Ovary (tissue), 9 donors: ENCODE results near the gene ATP1A4. TPM values are rescaled to one million over a fixed set of nuclear protein-coding genes. Genes with fewer than 3 reads are reported as not detected.

Experiments
- DNase-seq, 5 donors: peaks; one replicate each; pipeline ENCODE4 v3.0.0-alpha.2; 2019 to 2020
- H3K27ac ChIP-seq, 2 donors: fragments of 200-600 bp; one replicate each; pipeline versions ENCODE4 v1.5.1 to v1.8.0; 2019 to 2022
- H3K27me3 ChIP-seq: fragments of 200-600 bp; one replicate; pipeline ENCODE4 v1.8.0; 2022
- H3K36me3 ChIP-seq: fragments of 200-600 bp; sonication (generic); one replicate; pipeline ENCODE4 v1.5.1; 2019
- H3K4me1 ChIP-seq: one replicate; pipeline ENCODE4 v1.8.1; 2013; ENCODE audit warnings: mild to moderate bottlenecking, moderate library complexity; ENCODE audit not compliant: insufficient read depth
- H3K4me3 ChIP-seq: fragments of 200-600 bp; sonication (generic); one replicate; pipeline ENCODE4 v1.5.1; 2017
- H3K9me3 ChIP-seq, 2 donors: fragments of 200-600 bp in 1 of 2; sonication (generic) in 1 of 2; one replicate each; pipeline versions ENCODE4 v1.5.1 to v1.8.1; 2013 to 2019; ENCODE audit warnings: mild to moderate bottlenecking in 1 of 2, moderate library complexity in 1 of 2
- CTCF ChIP-seq, 3 donors: fragments of 450-650 bp in 2 of 3; fragments of 200-600 bp in 1 of 3; IDR thresholded peaks; one replicate each; pipeline versions ENCODE4 v1.5.1 to v1.8.0; 2016 to 2022; ENCODE audit warnings: antibody characterized with exemption in 3 of 3, mild to moderate bottlenecking in 1 of 3
- EP300 ChIP-seq: sonication (generic); formaldehyde crosslinking; IDR thresholded peaks from one replicate; pipeline ENCODE4 v1.6.1; 2017; ENCODE audit warnings: antibody characterized with exemption
- POLR2A ChIP-seq: fragments of 450-650 bp; IDR thresholded peaks from one replicate; pipeline ENCODE4 v1.6.1; 2017; ENCODE audit warnings: antibody characterized with exemption, mild to moderate bottlenecking, moderate library complexity
- WGBS, 3 donors: extraction: QIAGEN DNeasy Blood & Tissue Kit in 1 of 3; methylation state at CpG; one replicate each; pipeline versions ENCODE4 v1.1.5 to v1.1.7; 2013 to 2017; 5-methylcytosine and 5-hydroxymethylcytosine counted together
- intact Hi-C, 4 donors: fragments of 100-400 bp; cut with DNase I; formaldehyde crosslinking; loops; one replicate each; pipeline versions ENCODE4 v1.11.0 to v1.15.1; 2022 to 2023
- polyA plus RNA-seq, 2 donors: library from polyadenylated mRNA; stranded (reverse); fragments of 200-250 nt in 1 of 2; fragments of 350-450 nt in 1 of 2; fragmentation: Illumina TruSeq in 1 of 2; extraction: RNeasy Lipid Tissue Mini Kit (QIAGEN cat#74804) in 1 of 2; gene quantifications; one replicate each; pipeline ENCODE4 v1.2.3, GENCODE V29; 2013 to 2014
- total RNA-seq, 7 donors: library from RNA; depleted of rRNA in 2 of 7; stranded (reverse); fragments of >200 nt in 2 of 7; fragmentation: NEBNext Ultra II Directional in 3 of 7; extraction: Animal tissue kit (Norgen Biotek cat#: 25700) in 3 of 7; gene quantifications; one replicate each; pipeline versions ENCODE4 v1.1.0 to v1.2.4, GENCODE V29; 2016 to 2023
- donor health status: DM: no; HTN: no; CAD: no; lungs with moderate emphysema.
- donor health status: DM: no; HTN: no; CAD: no.
- donor health status: Bipolar disorder and iron deficiency.
- donor health status: DM: yes; HTN: yes; CAD: no.
- donor health status: DM: no; HTN: no; CAD: no.
- donor health status: DM: yes; HTN: yes; CAD: no.

The ATP1A4 gene
- total and polyA plus RNA-seq, 9 donors, result 0.22 to 0.37 TPM; not detected in 7

GRCh38 chr1:160186729-160187128 is 35.3 kb downstream of the ATP1A4 start:
- TF ChIP-seq POLR2A, result no peak
- no peak for TF ChIP-seq CTCF (IDR thresholded peaks at IDR 0.05)
- TF ChIP-seq EP300, result no peak
- Histone ChIP-seq H3K4me3 (no peak overlapping the region), H3K4me1 (no peaks in the 10 kb centered on the region), H3K27me3 (no peaks in the 10 kb centered on the region), H3K36me3 (no peaks in the 10 kb centered on the region), H3K27ac (no peak overlapping the region), H3K9me3 (no peaks in the 10 kb centered on the region)
- DNase-seq, result no peak
- 28 to 43% (median 36%) methylated on average over 2 of the region's 2 CpGs for WGBS, 3 donors
- intact Hi-C loops, result loop anchor here in 1 of 4 donors (5.0 kb wide), 1 partner anchor 79 kb away; no protein-coding TSS in a partner anchor

GRCh38 chr1:160187407-160187806 is 36.0 kb downstream of the ATP1A4 start:
- Histone ChIP-seq H3K4me3 (no peak overlapping the region), H3K27me3 (no peaks in the 10 kb centered on the region), H3K4me1 (no peaks in the 10 kb centered on the region), H3K9me3 (no peaks in the 10 kb centered on the region), H3K27ac (no peak overlapping the region), H3K36me3 (no peaks in the 10 kb centered on the region)
- intact Hi-C loops, result loop anchor here in 1 of 4 donors (5.0 kb wide), 1 partner anchor 80 kb away; no protein-coding TSS in a partner anchor
- DNase-seq, result no peak
- WGBS, 3 donors, result 69 to 77% (median 77%) methylated on average over 7 of the region's 7 CpGs
- TF ChIP-seq POLR2A (no peak), EP300 (no peak), CTCF (IDR thresholded peaks at IDR 0.05) (no peak)

- peaks cover 1% of the 10 kb centered on the region for H3K4me1 ChIP-seq
- TF ChIP-seq POLR2A, result no peak
- no peak for TF ChIP-seq CTCF (IDR thresholded peaks at IDR 0.05)
- TF ChIP-seq EP300, result no peak
- no peak overlapping the region for H3K27ac ChIP-seq
- intact Hi-C loops, result loop anchor here in 1 of 4 donors (5.0 kb wide), 1 partner anchor 81 kb away; no protein-coding TSS in a partner anchor
- H3K36me3 ChIP-seq, result no peaks in the 10 kb centered on the region
- no peak overlapping the region for H3K4me3 ChIP-seq
- 76 to 83% (median 79%) methylated on average over 7 of the region's 7 CpGs for WGBS, 3 donors
- H3K9me3 ChIP-seq, result no peaks in the 10 kb centered on the region
- no peaks in the 10 kb centered on the region for H3K27me3 ChIP-seq
- DNase-seq, result no peak
Observed at GRCh38 chr1:160188341-160188740, 36.9 kb downstream of the ATP1A4 start.

- H3K4me1 ChIP-seq, result peaks cover 1% of the 10 kb centered on the region
- H3K36me3 ChIP-seq, result no peaks in the 10 kb centered on the region
- no peak within 1 kb of the TSS for H3K4me3 ChIP-seq
- peak in 2 of 5 donors; percentile 42 to 62 for DNase-seq
- no peak for TF ChIP-seq CTCF (IDR thresholded peaks at IDR 0.05)
- no peak for TF ChIP-seq POLR2A
- no peak for TF ChIP-seq EP300
- no peak within 1 kb of the TSS for H3K27ac ChIP-seq
- no peaks in the 10 kb centered on the region for H3K27me3 ChIP-seq
- intact Hi-C loops, result loop anchor here (5.0 to 10.0 kb wide), 8 partner anchors 47 to 185 kb away; partner anchors contain the start of gene ATP1A2 (in 1 of the 4)
- 40 to 47% (median 46%) methylated on average over 15 of the region's 15 CpGs for WGBS, 3 donors
- no peaks in the 10 kb centered on the region for H3K9me3 ChIP-seq
Observed at GRCh38 chr1:160189649-160190625, 38.5 kb downstream of the ATP1A4 start, which contains the start of gene CASQ1. TSS of gene CASQ1 (plus strand) at chr1:160190575. CDS start at chr1:160190752, 177 bp downstream.
